Neuronal stem cell (in vitro differentiated cells): ENCODE results near the gene SIGMAR1.

Source experiments
- DNase-seq: peaks from one replicate; pipeline ENCODE4 v3.0.0-alpha.2; 2013; ENCODE audit warnings: low spot score
- H2AFZ ChIP-seq: one replicate; pipeline ENCODE4 v1.6.1; 2013; ENCODE audit warnings: mild to moderate bottlenecking, low read length, inconsistent platforms
- H2AK5ac ChIP-seq: 2 replicates; pipeline ENCODE4 v1.6.1; 2013; ENCODE audit warnings: low read depth, mild to moderate bottlenecking, inconsistent platforms, low read length, moderate library complexity, mixed read lengths
- H2BK120ac ChIP-seq: 2 replicates; pipeline ENCODE4 v1.6.1; 2013; ENCODE audit warnings: low read depth, mild to moderate bottlenecking, inconsistent platforms, low read length, moderate library complexity, mixed read lengths
- H2BK12ac ChIP-seq: one replicate; pipeline ENCODE4 v1.6.1; 2013; ENCODE audit warnings: low read length, inconsistent platforms
- H2BK15ac ChIP-seq: 2 replicates; pipeline ENCODE4 v1.6.1; 2013; ENCODE audit warnings: mild to moderate bottlenecking, low read length, inconsistent platforms, mixed read lengths
- H2BK5ac ChIP-seq: one replicate; pipeline ENCODE4 v1.6.1; 2013; ENCODE audit warnings: inconsistent platforms, mild to moderate bottlenecking, low read length, moderate library complexity
- H3K14ac ChIP-seq: one replicate; pipeline ENCODE4 v1.6.1; 2013; ENCODE audit warnings: low read length, inconsistent platforms
- H3K18ac ChIP-seq: 2 replicates; pipeline ENCODE4 v1.6.1; 2013; ENCODE audit warnings: low read length, inconsistent platforms
- H3K23ac ChIP-seq: 2 replicates; pipeline ENCODE4 v1.6.1; 2013; ENCODE audit warnings: low read depth, mild to moderate bottlenecking, mixed read lengths, low read length, inconsistent platforms; ENCODE audit not compliant: poor library complexity
- H3K27ac ChIP-seq: replicated peaks from 3 replicates; pipeline ENCODE4 v1.5.1; 2013; ENCODE audit warnings: low read length, inconsistent platforms
- H3K27me3 ChIP-seq, 3 experiments: 2 replicates each; pipeline ENCODE4 v1.6.1; 2013; ENCODE audit warnings: low read length in 3 of 3, mild to moderate bottlenecking in 2 of 3, inconsistent platforms in 1 of 3, low read depth in 1 of 3, mixed read lengths in 1 of 3, moderate library complexity in 1 of 3; ENCODE audit not compliant: control insufficient read depth in 3 of 3, insufficient read depth in 3 of 3
- H3K36me3 ChIP-seq, 2 donors: replicated peaks in 1 of 2; 2 replicates each; pipeline ENCODE4 v1.6.1; 2013; ENCODE audit warnings: low read length in 2 of 2; ENCODE audit not compliant: control insufficient read depth in 2 of 2, insufficient read depth in 2 of 2
- H3K4ac ChIP-seq: 2 replicates; pipeline ENCODE4 v1.6.1; 2013; ENCODE audit warnings: inconsistent platforms, mild to moderate bottlenecking, low read length, moderate library complexity
- H3K4me1 ChIP-seq, 2 donors: 1 replicate in 1 of 2; 2 replicates in 1 of 2; pipeline ENCODE4 v1.6.1; 2013; ENCODE audit warnings: low read length in 2 of 2, low read depth in 1 of 2; ENCODE audit not compliant: control insufficient read depth in 2 of 2, insufficient read depth in 1 of 2
- H3K4me2 ChIP-seq: one replicate; pipeline ENCODE4 v1.6.1; 2013; ENCODE audit warnings: mild to moderate bottlenecking, low read length, inconsistent platforms; ENCODE audit not compliant: insufficient read depth, poor library complexity, severe bottlenecking
- H3K4me3 ChIP-seq, 2 donors: 2 replicates each; pipeline ENCODE4 v1.5.1; 2013; ENCODE audit warnings: low read length in 2 of 2, mild to moderate bottlenecking in 2 of 2, inconsistent platforms in 1 of 2, moderate library complexity in 1 of 2
- H3K79me1 ChIP-seq: one replicate; pipeline ENCODE4 v1.6.1; 2013; ENCODE audit warnings: low read depth, mild to moderate bottlenecking, inconsistent platforms, low read length, moderate library complexity
- H3K9ac ChIP-seq: one replicate; pipeline ENCODE4 v1.6.1; 2013; ENCODE audit warnings: mild to moderate bottlenecking, low read depth, low read length, inconsistent platforms; ENCODE audit not compliant: poor library complexity
- H3K9me3 ChIP-seq, 2 donors: replicated peaks in 1 of 2; 2 replicates each; pipeline versions ENCODE3 to v1.6.1; 2013; ENCODE audit warnings: low read length in 2 of 2, mild to moderate bottlenecking in 2 of 2, inconsistent platforms in 1 of 2, low read depth in 1 of 2, mixed read lengths in 1 of 2, moderate library complexity in 1 of 2; ENCODE audit not compliant: control insufficient read depth in 2 of 2, insufficient read depth in 1 of 2
- H4K8ac ChIP-seq: one replicate; pipeline ENCODE4 v1.6.1; 2013; ENCODE audit warnings: low read depth, mild to moderate bottlenecking, inconsistent platforms, low read length, moderate library complexity
- H4K91ac ChIP-seq: one replicate; pipeline ENCODE4 v1.6.1; 2013; ENCODE audit warnings: low read length, low read depth, mild to moderate bottlenecking, inconsistent platforms; ENCODE audit not compliant: poor library complexity
- WGBS, 2 donors: extraction: QIAGEN DNeasy Blood & Tissue Kit; methylation state at CpG; one replicate each; pipeline ENCODE4 v1.1.7; 2013; ENCODE audit warnings: missing lambda C conversion rate in 2 of 2, mixed read lengths in 1 of 2; ENCODE audit not compliant: insufficient read length in 2 of 2, insufficient replicate concordance in 1 of 2; ENCODE audit errors: extremely low coverage in 2 of 2; 5-methylcytosine and 5-hydroxymethylcytosine counted together

Gene SIGMAR1

GRCh38 chr9:34591248-34591916 lies 46.2 kb downstream of the SIGMAR1 start:
- Histone ChIP-seq H3K79me1 (peaks cover 3% of the 10 kb centered on the region), H2AK5ac (peak overlapping the region; percentile 58), H2BK15ac (peak overlapping the region; percentile 75), H3K14ac (no peak overlapping the region), H2BK5ac (no peak overlapping the region), H3K27ac (no peak overlapping the region), H4K91ac (no peak overlapping the region), H3K4ac (no peak overlapping the region), H3K9me3 (no peaks in the 10 kb centered on the region), H3K27me3 (peaks cover 4 to 61% (median 25%) of the 10 kb centered on the region in 3 experiments), H3K4me2 (peak overlapping the region; percentile 27), H3K4me3 (peak overlapping the region in 1 of 2 donors; percentile 20), H3K18ac (peak overlapping the region; percentile 73), H2BK12ac (no peak overlapping the region), H3K4me1 (peaks cover 28 to 43% of the 10 kb centered on the region in 2 donors), H2AFZ (peak overlapping the region; percentile 80), H3K23ac (peak overlapping the region; percentile 8), H2BK120ac (no peak overlapping the region), H3K36me3 (peaks cover 0 to 15% of the 10 kb centered on the region in 2 donors), H3K9ac (no peak overlapping the region), H4K8ac (no peak overlapping the region)
- peak; percentile 84 for DNase-seq
- no CpG with 5 or more reads among the region's 60 CpGs for WGBS, 2 donors

GRCh38 chr9:34590381-34591247 lies 47.0 kb downstream of the SIGMAR1 start:
- peak overlapping the region; percentile 84 to 96 for H3K4me3 ChIP-seq
- H2BK120ac ChIP-seq = peak overlapping the region; percentile 47
- H3K9me3 ChIP-seq = no peaks in the 10 kb centered on the region
- no peak overlapping the region for H3K4ac ChIP-seq
- H4K8ac ChIP-seq = no peak overlapping the region
- no peak overlapping the region for H3K27ac ChIP-seq
- H2BK12ac ChIP-seq = peak overlapping the region; percentile 75
- peaks cover 0 to 15% of the 10 kb centered on the region in 2 donors for H3K36me3 ChIP-seq
- WGBS, 2 donors = no CpG with 5 or more reads among the region's 40 CpGs
- peaks cover 4 to 68% (median 19%) of the 10 kb centered on the region in 3 experiments for H3K27me3 ChIP-seq
- peak overlapping the region; percentile 90 for H2AFZ ChIP-seq
- peak overlapping the region; percentile 26 for H3K23ac ChIP-seq
- H4K91ac ChIP-seq = no peak overlapping the region
- H3K14ac ChIP-seq = no peak overlapping the region
- H3K4me1 ChIP-seq = peaks cover 35 to 51% of the 10 kb centered on the region in 2 donors
- no peak for DNase-seq
- peak overlapping the region; percentile 61 for H2BK5ac ChIP-seq
- peak overlapping the region; percentile 99 for H3K18ac ChIP-seq
- peak overlapping the region; percentile 96 for H3K4me2 ChIP-seq
- H3K79me1 ChIP-seq = peaks cover 7% of the 10 kb centered on the region
- no peak overlapping the region for H3K9ac ChIP-seq
- H2AK5ac ChIP-seq = peak overlapping the region; percentile 58
- peak overlapping the region; percentile 75 for H2BK15ac ChIP-seq

- peaks cover 7% of the 10 kb centered on the region for H3K79me1 ChIP-seq
- H3K9ac ChIP-seq = peak within 1 kb of the TSS; percentile 99
- peaks cover 0 to 21% of the 10 kb centered on the region in 2 donors for H3K36me3 ChIP-seq
- H3K4me2 ChIP-seq = peak within 1 kb of the TSS; percentile 96
- peak within 1 kb of the TSS; percentile 99 for H3K18ac ChIP-seq
- H3K27me3 ChIP-seq = peaks cover 4 to 68% (median 19%) of the 10 kb centered on the region in 3 experiments
- H3K9me3 ChIP-seq = no peaks in the 10 kb centered on the region
- H2AK5ac ChIP-seq = peak within 1 kb of the TSS; percentile 92
- H2BK12ac ChIP-seq = peak within 1 kb of the TSS; percentile 75
- H3K23ac ChIP-seq = peak within 1 kb of the TSS; percentile 70
- peak within 1 kb of the TSS; percentile 89 for H2BK5ac ChIP-seq
- no peak within 1 kb of the TSS for H3K27ac ChIP-seq
- H3K14ac ChIP-seq = peak within 1 kb of the TSS; percentile 99
- H3K4me3 ChIP-seq = peak within 1 kb of the TSS; percentile 84 to 96
- H3K4me1 ChIP-seq = peaks cover 41 to 52% of the 10 kb centered on the region in 2 donors
- H2BK120ac ChIP-seq = peak within 1 kb of the TSS; percentile 47
- peak within 1 kb of the TSS; percentile 75 for H2BK15ac ChIP-seq
- H3K4ac ChIP-seq = no peak within 1 kb of the TSS
- peak within 1 kb of the TSS; percentile 90 for H4K91ac ChIP-seq
- no peak for DNase-seq
- no peak within 1 kb of the TSS for H4K8ac ChIP-seq
- peak within 1 kb of the TSS; percentile 90 for H2AFZ ChIP-seq
- no CpG with 5 or more reads among the region's 104 CpGs for WGBS, 2 donors
Measured at GRCh38 chr9:34589636-34590380, 47.8 kb downstream of the SIGMAR1 start, which contains the start of gene CNTFR. Gene CNTFR (minus strand): TSS chr9:34589724. CDS start chr9:34568981, 20,743 bp downstream.
